ENCODE results near the gene IQSEC1.

The IQSEC1 gene

GRCh38 chr3:12948891-12949711, 124.1 kb downstream of the IQSEC1 start:
- peak in 1 of 2 donors; percentile 25 for DNase-seq

GRCh38 chr3:12948371-12948770, 124.9 kb downstream of the IQSEC1 start:
- no peak for DNase-seq

GRCh38 chr3:12947504-12948369, 125.5 kb downstream of the IQSEC1 start:
- no peak for DNase-seq

GRCh38 chr3:12946649-12947316, 126.4 kb downstream of the IQSEC1 start:
- no peak for DNase-seq

- DNase-seq, result no peak
These were observed 127.0 kb downstream of the IQSEC1 start for GRCh38 chr3:12946251-12946648.

GRCh38 chr3:12944849-12945248, 128.4 kb downstream of the IQSEC1 start:
- no peak for DNase-seq

- DNase-seq, result no peak
These were observed 128.8 kb downstream of the IQSEC1 start for GRCh38 chr3:12944413-12944812.

GRCh38 chr3:12943124-12944021, 129.9 kb downstream of the IQSEC1 start:
- no peak for DNase-seq

- DNase-seq, result no peak
These were observed 131.7 kb downstream of the IQSEC1 start for GRCh38 chr3:12941495-12942023.

GRCh38 chr3:12940854-12941253, 132.4 kb downstream of the IQSEC1 start:
- DNase-seq, result no peak

GRCh38 chr3:12939137-12939536, 134.1 kb downstream of the IQSEC1 start:
- no peak for DNase-seq

GRCh38 chr3:12938258-12938711, 134.9 kb downstream of the IQSEC1 start:
- no peak for DNase-seq

- no peak for DNase-seq
These were observed 137.1 kb downstream of the IQSEC1 start for GRCh38 chr3:12935861-12936830.

GRCh38 chr3:12935023-12935860, 138.0 kb downstream of the IQSEC1 start:
- no peak for DNase-seq

GRCh38 chr3:12934431-12934830, 138.8 kb downstream of the IQSEC1 start:
- no peak for DNase-seq

- no peak for DNase-seq
These were observed 139.3 kb downstream of the IQSEC1 start for GRCh38 chr3:12933901-12934300.

- no peak for DNase-seq
These were observed 140.5 kb downstream of the IQSEC1 start for GRCh38 chr3:12932754-12933153.

GRCh38 chr3:12932347-12932746, 140.9 kb downstream of the IQSEC1 start:
- no peak for DNase-seq

- no peak for DNase-seq
These were observed 141.8 kb downstream of the IQSEC1 start for GRCh38 chr3:12931273-12931905.
